HG03060 (cell line): ENCODE results near the gene A1BG.
"Not testable (repeated sequence)": the region's sequence is repeated elsewhere in the genome, so short reads cannot be mapped to it uniquely, and the experiment has no call there.

Experiments
- ATAC-seq: cut with Tn5 transposase; IDR thresholded peaks from one replicate; pipeline ENCODE4 v1.9.1; 2021; ENCODE audit warnings: low read depth, moderate number of reproducible peaks; ENCODE audit not compliant: unreplicated experiment

Gene A1BG

DNA sequence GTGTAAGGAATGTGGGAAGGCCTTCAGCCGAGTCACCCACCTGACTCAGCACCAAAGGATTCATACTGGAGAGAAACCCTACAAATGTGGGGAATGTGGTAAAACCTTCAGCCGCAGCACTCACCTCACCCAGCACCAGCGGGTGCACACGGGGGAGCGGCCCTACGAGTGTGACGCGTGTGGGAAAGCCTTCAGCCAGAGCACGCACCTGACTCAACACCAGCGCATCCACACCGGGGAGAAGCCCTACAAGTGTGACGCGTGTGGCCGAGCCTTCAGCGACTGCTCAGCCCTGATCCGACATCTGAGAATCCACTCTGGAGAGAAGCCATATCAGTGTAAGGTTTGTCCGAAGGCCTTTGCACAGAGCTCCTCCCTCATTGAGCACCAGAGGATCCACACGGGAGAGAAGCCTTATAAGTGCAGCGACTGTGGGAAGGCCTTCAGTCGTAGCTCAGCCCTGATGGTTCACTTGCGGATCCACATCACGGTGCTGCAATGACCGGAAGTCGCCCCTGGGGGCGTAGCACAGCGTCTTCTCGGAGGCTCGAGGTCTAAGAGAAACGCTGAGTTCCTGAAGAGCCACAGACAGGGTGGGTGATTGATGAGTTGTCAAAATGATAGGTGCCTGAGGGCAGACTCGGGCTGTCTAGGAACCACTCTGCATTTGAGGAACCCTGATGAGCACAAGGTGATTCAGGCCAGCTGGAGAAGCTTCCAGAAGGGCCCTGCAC lies 14.3 kb downstream of the A1BG start:
- ATAC-seq, result no peak

DNA sequence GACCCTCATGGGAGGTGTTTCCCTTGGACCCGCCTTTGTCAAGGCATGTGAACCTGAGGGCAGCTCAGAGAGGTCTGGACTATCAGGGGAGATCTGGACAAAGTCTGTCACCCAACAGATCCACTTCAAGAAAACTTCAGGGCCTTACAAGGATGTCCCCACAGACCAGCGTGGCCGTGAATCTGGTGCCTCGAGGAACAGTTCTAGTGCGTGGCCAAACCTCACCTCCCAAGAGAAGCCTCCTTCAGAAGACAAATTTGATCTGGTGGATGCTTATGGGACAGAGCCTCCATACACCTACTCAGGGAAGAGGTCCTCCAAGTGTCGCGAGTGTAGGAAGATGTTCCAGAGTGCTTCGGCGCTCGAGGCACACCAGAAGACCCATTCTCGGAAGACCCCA lies 15.0 kb downstream of the A1BG start:
- ATAC-seq, result no peak

DNA sequence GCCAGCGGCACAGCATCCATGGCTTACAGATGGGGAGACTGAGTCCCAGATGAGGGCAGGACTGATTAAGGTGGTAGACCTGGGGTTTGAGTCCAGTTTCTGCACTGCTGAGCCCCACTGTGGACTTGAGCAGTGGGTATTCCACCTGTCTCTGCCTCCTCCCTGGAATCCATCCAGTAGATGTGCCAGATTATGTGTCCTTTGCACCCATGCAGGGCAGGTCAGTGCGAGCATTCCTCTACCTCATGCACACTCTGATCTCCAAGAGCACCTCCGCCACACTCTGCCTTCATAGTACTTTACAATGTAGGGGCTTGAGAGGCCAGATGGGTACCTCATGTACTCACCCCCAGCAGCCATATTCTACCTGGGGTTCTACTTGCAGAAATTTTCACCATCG lies 16.5 kb downstream of the A1BG start:
- no peak for ATAC-seq

DNA sequence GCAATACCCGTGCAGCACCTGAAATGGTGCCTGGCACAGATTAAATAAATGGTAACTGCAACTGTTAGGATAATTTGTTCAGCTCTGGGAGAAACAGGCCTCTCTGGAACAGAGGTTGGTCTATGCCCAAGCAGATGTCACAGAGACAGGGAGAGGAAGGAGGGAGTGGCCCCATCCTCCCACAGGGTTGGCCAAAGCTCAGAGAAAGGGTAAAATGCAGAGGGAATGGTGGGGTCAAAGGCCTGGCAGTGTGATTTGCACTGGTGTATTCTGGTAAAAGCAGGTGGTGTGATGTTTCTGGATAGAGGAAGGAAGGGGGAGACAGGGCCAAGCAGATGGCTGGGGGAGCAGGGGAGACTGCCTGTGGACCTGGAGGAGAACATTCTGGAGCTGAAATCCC lies 17.1 kb downstream of the A1BG start:
- no peak for ATAC-seq

DNA sequence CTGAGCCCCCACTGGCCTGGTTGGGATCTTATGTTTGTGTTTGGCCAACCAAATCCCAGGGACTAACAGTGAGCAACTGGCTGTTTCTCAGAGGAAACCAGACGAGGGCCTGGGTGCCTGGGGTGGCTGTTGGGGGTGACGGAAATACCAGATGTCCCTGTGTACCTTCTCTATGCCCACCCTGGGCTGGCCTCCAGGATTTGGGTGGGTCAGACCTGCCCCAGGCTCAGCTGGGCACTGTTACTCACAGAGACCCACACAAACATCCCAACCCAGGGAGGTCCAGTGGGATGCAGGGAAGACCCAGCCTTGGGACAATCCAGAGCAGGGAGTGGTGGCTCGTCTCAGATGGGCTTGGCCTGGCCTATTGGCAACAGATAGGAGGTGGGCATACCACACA lies 17.7 kb downstream of the A1BG start:
- ATAC-seq, result no peak

DNA sequence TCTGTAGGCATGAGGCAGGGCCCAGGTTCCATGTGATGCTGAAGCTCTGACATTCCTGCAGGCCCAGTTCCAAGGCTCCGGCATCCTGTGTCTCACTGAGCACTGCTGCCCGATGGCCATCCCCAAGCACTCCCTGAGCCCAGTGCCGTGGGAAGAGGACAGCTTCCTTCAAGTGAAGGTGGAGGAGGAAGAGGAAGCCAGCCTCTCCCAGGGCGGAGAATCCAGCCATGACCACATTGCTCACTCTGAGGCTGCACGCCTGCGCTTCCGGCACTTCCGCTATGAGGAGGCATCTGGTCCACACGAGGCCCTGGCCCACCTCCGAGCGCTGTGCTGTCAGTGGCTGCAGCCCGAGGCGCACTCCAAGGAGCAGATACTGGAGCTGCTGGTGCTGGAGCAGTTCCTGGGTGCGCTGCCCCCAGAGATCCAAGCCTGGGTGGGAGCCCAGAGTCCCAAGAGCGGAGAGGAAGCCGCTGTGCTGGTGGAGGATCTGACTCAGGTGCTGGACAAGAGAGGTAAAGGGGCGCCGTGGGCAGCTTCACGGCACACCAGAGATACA lies 18.5 kb downstream of the A1BG start:
- ATAC-seq, result no peak

DNA sequence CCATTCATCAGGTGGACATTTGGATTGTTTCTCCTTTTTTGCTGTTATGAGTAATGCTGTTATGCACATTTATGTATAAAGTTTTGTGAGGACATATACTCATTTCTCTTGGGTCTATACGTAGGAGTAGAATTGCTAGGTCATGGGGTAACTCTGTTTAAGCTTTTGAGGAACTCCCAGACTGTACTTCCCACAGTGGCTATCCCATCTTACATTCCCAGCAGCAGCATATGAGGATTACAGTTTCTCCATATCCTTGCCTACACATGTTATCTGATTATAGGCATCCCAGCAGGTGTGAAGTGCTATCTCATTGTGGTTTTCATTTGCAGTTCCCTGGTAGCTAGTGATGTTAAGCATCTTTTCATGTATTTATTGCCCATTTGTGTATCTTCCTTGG lies 20.6 kb downstream of the A1BG start:
- ATAC-seq, result no peak

DNA sequence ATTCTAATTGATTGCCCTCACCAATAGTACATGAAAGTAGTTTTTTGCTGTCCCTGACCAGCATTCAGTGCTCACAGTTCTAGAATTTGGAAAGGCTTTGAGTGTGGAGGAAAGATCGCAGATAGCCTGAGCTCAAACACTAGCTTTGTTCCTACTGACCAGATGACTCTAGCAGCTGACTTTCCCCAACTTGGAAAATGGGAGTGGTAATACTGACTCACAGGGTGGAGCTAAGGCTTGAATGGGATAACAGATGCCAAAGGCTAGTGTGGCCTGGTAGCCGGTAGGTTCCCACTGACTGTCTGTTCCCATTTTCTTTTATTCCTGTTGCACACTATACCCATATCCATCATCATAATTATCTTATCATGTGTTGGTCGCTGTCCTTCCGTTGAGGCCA lies 22.8 kb downstream of the A1BG start:
- ATAC-seq, result no peak

DNA sequence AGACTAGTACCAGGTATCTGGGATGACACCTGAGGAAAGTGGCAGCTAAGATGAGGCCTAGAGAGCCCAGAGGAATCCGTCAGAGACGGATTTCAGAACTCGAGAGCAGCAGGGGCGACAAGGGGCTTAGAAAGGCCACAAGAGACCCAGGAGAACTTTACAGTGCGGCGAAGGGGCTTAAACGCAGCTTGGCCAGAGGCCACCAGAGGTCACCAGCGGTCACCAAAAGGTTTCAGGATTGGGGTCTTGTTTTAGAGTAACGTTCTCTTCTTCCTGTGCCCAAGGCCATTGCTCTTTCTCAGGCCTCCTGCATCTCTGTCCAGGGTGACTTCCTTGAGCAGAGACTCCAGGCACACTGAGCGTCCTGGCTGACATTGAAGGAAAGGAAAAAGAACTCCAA lies 24.3 kb downstream of the A1BG start:
- no peak for ATAC-seq

DNA sequence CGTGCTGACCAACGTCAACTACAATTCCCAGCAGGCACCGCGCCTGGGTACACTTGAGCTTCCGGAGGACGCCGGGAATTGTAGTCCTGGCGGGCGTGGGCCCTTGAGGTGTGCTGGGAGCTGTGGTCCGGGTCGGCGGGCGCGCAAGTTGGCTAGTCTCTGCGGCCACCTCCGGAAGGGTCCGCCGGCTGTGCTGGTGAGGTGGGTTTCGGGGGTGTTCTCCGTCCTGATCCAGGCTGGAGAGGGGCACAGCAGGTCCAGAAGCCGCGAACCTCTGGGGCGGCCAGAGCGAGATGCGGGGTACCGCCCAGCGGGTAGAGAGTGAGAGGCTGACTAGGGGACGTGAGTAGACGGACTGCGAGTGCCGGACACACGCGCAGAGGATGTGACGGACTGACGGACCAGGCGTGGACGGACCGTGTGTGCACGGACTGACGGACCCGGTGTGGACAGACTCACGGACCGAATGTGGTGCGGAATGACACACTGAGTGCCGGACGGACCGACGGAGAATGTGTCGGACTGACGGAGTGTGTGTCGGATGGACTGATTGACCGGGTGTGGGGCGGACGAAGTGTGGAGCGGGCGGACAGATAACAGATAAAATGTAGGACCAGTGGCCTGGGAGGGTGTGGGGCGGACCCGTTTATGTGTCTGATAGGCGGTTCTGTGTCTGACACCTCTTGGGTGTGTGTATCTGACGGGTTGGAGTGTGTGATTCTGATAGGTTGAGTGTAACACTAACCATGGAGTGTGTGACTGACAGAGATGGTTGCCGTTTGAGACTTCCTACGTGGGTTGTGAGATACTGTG lies 26.2 kb downstream of the A1BG start, which contains the start of gene ZSCAN22:
Gene ZSCAN22, plus strand, starts transcription at position 81 of the 813 bp plus-strand sequence. CDS start 7,809 bp downstream, outside the sequence.
- peak; percentile 76 for ATAC-seq

DNA sequence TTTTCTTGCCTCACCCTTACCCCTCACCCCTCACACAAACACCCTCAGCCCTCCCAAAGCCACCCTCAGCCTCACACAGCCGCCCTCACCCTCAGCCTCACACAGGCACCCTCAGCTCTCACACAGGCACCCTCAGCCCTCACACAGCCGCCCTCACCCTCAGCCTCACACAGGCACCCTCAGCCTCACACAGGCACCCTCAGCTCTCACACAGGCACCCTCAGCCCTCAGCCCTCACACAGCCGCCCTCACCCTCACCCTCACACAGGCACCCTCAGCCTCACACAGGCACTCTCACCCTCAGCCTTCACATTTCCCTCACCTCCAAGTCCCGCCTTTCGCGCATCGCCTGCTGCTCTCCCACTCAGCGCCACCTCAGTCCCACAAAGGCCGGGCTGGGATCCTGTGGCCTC lies 26.8 kb downstream of the A1BG start:
- no peak for ATAC-seq

DNA sequence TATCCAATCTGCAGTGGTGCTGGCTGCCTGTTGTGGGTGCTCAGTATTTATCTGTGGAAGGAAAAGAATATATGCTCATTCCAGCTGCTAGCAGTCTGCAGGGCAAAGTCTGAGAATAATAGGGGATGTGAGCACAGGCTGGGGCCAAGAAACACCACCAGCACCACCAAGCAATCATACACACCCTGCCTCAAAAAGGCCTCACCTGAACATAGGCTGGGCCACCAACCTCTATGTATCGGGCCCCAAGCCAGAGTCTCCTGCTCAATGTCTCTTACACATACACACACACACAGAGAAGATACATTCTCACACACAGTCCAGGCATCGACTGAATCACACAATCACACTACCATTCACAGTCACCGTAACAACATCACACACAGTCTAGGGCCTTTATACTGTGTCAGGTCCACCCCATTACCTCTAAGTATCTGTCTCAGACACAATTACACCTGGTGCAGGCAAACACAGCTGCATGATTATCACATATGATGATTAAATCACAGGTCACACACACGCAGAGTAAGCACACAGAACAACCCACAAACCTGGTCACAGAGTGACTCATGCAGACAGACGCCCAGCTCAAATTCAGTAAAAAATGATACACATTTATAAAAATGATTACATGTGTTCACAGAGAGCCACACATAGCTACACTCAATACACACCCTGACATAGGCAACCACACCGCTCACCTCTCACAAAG lies 27.8 kb downstream of the A1BG start:
- no peak for ATAC-seq

DNA sequence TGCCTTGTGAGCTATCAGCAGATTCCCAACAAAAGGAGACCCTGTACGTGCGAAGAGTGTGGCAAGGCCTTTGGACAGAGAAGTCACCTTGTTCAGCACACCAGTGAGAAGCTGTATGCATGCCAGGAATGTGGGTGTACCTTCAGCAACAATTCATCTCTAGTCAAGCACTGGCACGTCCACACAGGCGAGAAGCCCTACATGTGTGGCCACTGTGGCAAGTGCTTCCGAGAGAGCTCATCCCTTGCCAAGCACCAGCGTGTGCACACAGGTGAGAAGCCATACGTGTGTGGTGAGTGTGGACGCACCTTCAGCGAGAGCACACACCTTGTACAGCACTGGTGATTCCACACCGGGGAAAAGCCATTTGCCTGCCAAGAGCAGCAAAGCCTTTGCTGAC lies 34.1 kb downstream of the A1BG start:
- ATAC-seq, result no peak

DNA sequence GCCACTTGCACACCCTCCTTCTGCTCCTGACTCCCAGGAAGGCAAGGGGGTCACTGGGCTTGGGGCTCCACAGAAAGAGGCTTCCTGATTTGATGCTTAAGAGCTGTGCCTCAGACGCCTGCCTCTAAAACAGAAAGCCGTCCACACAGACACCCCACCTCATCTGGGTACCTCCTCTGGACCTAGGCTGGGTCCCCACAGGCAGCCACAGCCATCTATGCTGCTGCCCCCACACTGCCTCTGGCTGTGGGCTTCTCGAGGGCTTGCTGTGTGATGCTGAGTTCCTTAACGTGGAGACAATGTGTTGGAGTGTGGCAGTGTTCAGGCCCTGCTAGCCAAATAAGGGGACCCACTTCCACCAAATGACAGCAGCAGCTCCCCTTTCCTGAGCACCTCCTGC lies 35.0 kb downstream of the A1BG start:
- ATAC-seq, result no peak

DNA sequence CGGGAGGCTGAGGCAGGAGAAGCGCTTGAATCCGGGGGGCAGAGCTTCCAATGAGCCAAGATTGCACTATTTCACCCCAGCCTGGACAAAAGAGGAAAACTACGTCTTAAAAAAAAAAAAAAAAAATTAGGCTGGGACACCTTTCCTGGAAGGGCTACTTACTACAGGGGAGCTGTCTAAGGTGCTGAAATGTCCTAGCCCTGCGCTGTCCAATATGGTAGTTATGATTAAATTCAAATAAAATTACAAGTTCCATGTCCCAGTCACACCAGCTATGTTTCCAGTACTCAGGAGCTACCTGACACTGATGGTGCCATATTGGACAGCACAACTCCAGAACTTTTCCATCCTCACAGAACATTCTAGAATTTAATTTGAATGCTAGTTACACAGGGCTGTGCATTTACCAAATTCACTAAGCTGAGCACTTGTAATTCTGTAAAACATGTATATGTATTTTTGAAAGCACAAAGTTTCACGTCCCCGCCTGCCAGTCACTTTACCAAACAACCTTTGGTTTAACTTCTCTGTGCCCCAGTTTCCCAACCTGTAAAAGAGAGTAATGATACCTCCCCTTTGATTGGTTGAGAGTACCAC lies 35.7 kb downstream of the A1BG start:
- ATAC-seq, result no peak

DNA sequence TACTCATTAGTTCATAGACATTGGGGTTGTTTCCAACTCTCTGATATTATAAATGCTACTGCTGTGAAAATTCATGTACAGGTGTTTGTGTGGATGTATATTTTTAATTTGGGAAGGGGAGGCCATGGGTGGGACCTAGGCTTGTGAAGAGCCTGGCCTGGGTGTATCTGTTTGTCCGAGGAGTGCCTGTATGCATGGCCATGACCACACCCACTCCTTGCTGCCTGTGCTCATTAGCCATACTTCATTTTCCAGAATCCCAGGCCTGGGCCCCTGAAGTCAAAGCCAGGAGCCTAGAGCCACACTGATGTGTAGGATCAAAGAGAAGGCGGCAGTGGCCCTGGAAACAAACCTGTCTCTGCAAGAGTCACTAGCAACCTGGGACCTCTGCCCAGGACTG lies 37.7 kb downstream of the A1BG start:
- ATAC-seq, result no peak

DNA sequence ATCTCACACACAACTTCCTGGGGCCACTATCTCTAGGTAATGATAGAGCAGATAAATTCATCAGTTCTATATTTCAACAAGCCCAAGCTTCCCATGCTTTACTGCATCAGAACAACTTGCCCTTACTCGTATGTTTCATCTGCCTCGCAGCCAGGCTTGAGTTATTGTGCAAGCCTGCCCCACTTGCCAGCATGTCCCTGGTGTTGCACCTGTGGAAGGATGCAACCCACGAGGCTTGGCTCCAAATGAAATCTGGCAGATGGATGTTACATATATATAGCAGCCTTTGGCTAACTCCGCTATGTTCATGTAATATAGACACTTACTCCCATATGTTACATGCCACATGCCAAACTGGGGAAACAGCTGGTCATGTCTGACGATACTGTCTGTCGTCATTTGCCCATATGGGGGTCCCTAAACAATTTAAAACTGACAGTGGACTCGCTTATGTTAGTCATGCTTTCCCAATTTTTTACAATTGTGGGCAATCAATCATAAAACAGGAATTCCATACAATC lies 41.9 kb downstream of the A1BG start:
- ATAC-seq, result no peak

DNA sequence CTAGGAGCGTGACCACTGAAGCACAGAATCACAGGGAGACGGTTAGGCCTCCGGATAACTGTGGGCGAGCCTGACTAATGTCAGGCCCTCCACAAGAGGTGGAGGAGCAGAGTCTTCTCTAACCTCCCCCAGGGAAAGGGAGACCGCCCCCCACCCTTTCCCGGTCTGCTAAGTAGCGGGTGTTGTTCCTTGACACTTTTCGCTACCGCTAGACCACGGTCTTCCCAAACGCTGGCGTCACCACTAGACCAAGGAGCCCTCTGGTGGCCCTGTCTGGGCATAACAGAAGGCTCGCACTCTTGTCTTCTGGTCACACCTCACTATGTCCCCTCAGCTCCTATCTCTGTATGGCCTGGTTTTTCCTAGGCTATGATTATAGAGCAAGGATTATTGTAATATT lies 42.6 kb downstream of the A1BG start:
- ATAC-seq, result not testable (repeated sequence)

DNA sequence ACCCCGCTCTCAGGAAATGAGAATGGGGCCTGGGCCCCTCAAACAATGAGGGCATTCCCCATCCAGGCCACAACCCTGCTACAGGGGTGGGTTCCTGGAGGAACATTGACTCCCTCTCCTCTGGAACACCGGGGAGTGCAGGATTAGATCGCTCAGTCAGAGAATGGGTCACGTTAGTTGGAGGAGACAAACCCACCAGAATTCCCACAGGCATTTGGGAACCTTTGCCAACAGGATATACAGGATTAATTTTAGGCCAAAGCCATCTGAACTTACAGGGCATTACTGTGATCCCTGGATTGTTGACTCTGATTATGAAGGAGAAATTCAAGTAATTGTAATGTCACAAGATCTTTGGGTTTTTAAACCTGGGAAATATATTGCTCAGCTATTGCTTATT lies 45.6 kb downstream of the A1BG start:
- ATAC-seq, result no peak

DNA sequence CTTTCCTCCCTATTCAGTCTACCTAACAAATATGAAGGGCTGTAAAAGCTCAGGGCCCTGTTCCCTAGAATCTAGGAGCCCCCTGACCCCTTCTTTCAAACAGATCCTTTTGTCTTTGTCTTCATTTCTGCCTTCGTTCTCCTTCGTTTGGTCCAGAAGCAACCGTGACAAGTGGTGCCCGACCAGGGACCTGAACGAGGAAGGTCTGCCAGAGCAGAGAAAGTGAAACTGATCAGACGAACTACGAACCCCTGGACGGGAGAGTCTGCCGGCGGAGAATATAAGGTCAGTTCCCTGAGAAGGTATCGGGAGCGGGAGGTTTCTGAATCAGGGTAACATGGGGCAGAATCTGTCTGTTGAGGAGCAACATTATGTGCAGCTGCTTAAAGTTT lies 47.4 kb downstream of the A1BG start:
- ATAC-seq, result no peak
